HepG2 (cell line): ENCODE results near the gene CLN6. TPM values are rescaled to one million over a fixed set of nuclear protein-coding genes. Genes with fewer than 3 reads are reported as not detected.

Source experiments
- CREM ChIP-seq, 2 experiments: sonication (generic) in 1 of 2; formaldehyde crosslinking in 1 of 2; IDR thresholded peaks; 2 replicates each; pipeline versions ENCODE4 v1.4.0 to v1.6.1; 2016 to 2020; ENCODE audit warnings: antibody characterized with exemption in 1 of 2, mild to moderate bottlenecking in 1 of 2, missing genetic modification reagents in 1 of 2
- ELF3 ChIP-seq: IDR thresholded peaks from 2 replicates; pipeline ENCODE4 v1.6.1; 2016; ENCODE audit warnings: missing genetic modification reagents, missing compliant biosample characterization
- FOXK2 ChIP-seq: fragments of 450-650 bp; IDR thresholded peaks from 2 replicates; pipeline ENCODE4 v1.6.1; 2016
- GABPA ChIP-seq, 2 experiments: IDR thresholded peaks; 2 replicates each; pipeline ENCODE4 v1.6.1; 2011 to 2016; ENCODE audit warnings: low read depth in 2 of 2, low read length in 1 of 2, missing biosample characterization in 1 of 2, missing genetic modification characterization in 1 of 2
- GATAD1 ChIP-seq: IDR thresholded peaks from 2 replicates; pipeline ENCODE4 v1.6.1; 2016; ENCODE audit warnings: missing genetic modification reagents, missing compliant biosample characterization
- KDM2A ChIP-seq: sonication (generic); formaldehyde crosslinking; IDR thresholded peaks from 2 replicates; pipeline ENCODE4 v1.4.0; 2020; ENCODE audit warnings: low read depth, missing genetic modification reagents, borderline replicate concordance
- NFE2L1 ChIP-seq: sonication (generic); formaldehyde crosslinking; IDR thresholded peaks from 2 replicates; pipeline ENCODE4 v1.4.0; 2020; ENCODE audit warnings: missing genetic modification reagents, mild to moderate bottlenecking, borderline replicate concordance
- RBM22 ChIP-seq: fragments of 200-400 bp; formaldehyde crosslinking; optimal IDR thresholded peaks from 2 replicates; pipeline ENCODE3; 2017; ENCODE audit warnings: mild to moderate bottlenecking, low read length, moderate library complexity
- SRY ChIP-seq: sonication (generic); formaldehyde crosslinking; IDR thresholded peaks from 2 replicates; pipeline ENCODE4 v1.8.0; 2022; ENCODE audit warnings: mild to moderate bottlenecking, missing genetic modification reagents
- TBX3 ChIP-seq: fragments of 450-650 bp; IDR thresholded peaks from 2 replicates; pipeline ENCODE4 v1.6.1; 2017; ENCODE audit warnings: antibody characterized with exemption, mild to moderate bottlenecking, inconsistent platforms, borderline replicate concordance
- TCF7 ChIP-seq: sonication (generic); IDR thresholded peaks from 2 replicates; pipeline ENCODE4 v1.6.1; 2016; ENCODE audit warnings: antibody characterized with exemption, low read depth
- THAP11 ChIP-seq: IDR thresholded peaks from 2 replicates; pipeline ENCODE4 v1.6.1; 2016; ENCODE audit warnings: missing biosample characterization, missing genetic modification reagents
- ZBTB3 ChIP-seq: sonication (generic); formaldehyde crosslinking; IDR thresholded peaks from 2 replicates; pipeline ENCODE4 v1.4.0; 2020; ENCODE audit warnings: low read depth, mild to moderate bottlenecking, moderate library complexity, missing genetic modification reagents, borderline replicate concordance
- ZMYM2 ChIP-seq: sonication (generic); formaldehyde crosslinking; IDR thresholded peaks from 2 replicates; pipeline ENCODE4 v1.8.0; 2022; ENCODE audit warnings: mild to moderate bottlenecking, missing genetic modification reagents
- ZNF333 ChIP-seq: sonication (generic); formaldehyde crosslinking; IDR thresholded peaks from 2 replicates; pipeline ENCODE4 v1.4.0; 2020; ENCODE audit warnings: mild to moderate bottlenecking, missing genetic modification reagents, borderline replicate concordance
- ZNF562 ChIP-seq: sonication (generic); formaldehyde crosslinking; IDR thresholded peaks from 2 replicates; pipeline ENCODE4 v1.8.0; 2022; ENCODE audit warnings: missing genetic modification reagents, borderline replicate concordance
- ZNF660 ChIP-seq: sonication (generic); formaldehyde crosslinking; IDR thresholded peaks from 2 replicates; pipeline ENCODE4 v1.5.1; 2020; ENCODE audit warnings: mild to moderate bottlenecking, low read depth, missing genetic modification reagents, borderline replicate concordance
- ZNF781 ChIP-seq: sonication (generic); formaldehyde crosslinking; IDR thresholded peaks from 2 replicates; pipeline ENCODE4 v1.5.1; 2020; ENCODE audit warnings: borderline replicate concordance, mild to moderate bottlenecking, missing genetic modification reagents; ENCODE audit errors: not compliant biosample characterization
- polyA plus RNA-seq, 8 experiments: library from polyadenylated mRNA; depleted of rRNA in 3 of 8; stranded (reverse) in 7 of 8; unstranded in 1 of 8; fragments of >200 nt; fragmentation: Illumina TruSeq in 4 of 8; extraction: Trizol in 4 of 8; gene quantifications; 2 replicates each; pipeline versions ENCODE4 v1.2.1 to v1.2.3, GENCODE V29; 2011 to 2016; ENCODE audit warnings: low read depth in 4 of 8, missing spikeins in 1 of 8, mixed read lengths in 1 of 8; ENCODE audit not compliant: insufficient read depth in 1 of 8
- total RNA-seq, 5 experiments: library from RNA; depleted of rRNA; stranded (reverse); fragments of >200 nt; fragmentation: Illumina TruSeq; extraction: Trizol; gene quantifications; 2 replicates each; pipeline ENCODE4 v1.2.3, GENCODE V29; 2016; ENCODE audit warnings: low read depth in 1 of 5
- TF ChIP-seq, protein P1 (sequence below): sonication (generic); formaldehyde crosslinking; IDR thresholded peaks from 2 replicates; pipeline ENCODE4 v1.4.0; 2020; ENCODE audit warnings: mild to moderate bottlenecking, missing genetic modification reagents, borderline replicate concordance
- TF ChIP-seq, protein P2 (sequence below): sonication (generic); formaldehyde crosslinking; IDR thresholded peaks from 2 replicates; pipeline ENCODE4 v1.5.0; 2020; ENCODE audit warnings: mild to moderate bottlenecking, missing genetic modification reagents
- TF ChIP-seq, protein P3 (sequence below): IDR thresholded peaks from 2 replicates; pipeline ENCODE4 v1.4.0; 2020; ENCODE audit warnings: mild to moderate bottlenecking, missing genetic modification reagents
- TF ChIP-seq, protein P4 (sequence below): sonication (generic); formaldehyde crosslinking; IDR thresholded peaks from 2 replicates; pipeline ENCODE4 v1.4.0; 2020; ENCODE audit warnings: mild to moderate bottlenecking, low read depth, missing genetic modification reagents

CLN6 gene
- total and polyA plus RNA-seq, 2 of the 13 experiments (the other 11 are each of a cell fraction or from before 2014, with no cell fraction given), result 24.9 to 27.1 TPM

DNA sequence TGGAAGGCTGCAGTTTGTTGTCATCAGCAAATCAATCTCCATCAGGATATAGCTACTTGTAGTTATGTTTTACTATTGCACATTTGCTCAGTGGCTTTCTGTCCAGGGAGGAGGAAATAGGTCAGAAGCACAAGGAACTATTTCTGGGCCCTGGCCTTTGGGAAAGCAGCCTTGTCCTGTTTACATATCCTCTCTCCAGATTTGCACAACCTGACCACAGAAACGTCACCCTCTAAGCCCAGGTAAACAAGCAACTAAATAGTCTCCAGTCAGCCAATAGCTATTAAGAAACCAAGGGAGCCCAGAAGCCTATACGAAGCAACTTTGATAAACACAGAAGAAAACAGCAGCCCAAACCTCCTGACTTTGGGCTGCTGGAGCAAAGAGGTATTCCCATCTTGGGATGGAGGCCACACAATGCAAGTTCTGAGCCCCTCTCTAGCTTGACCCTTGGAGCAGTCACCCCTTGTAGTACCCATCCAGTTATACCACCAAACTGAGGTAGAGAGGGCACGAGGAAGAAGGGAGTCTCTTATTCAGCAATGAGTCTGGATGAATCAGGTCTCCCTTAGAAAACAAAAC is 45.7 kb upstream of the CLN6 start (continued):
- TF ChIP-seq, protein P1, sequence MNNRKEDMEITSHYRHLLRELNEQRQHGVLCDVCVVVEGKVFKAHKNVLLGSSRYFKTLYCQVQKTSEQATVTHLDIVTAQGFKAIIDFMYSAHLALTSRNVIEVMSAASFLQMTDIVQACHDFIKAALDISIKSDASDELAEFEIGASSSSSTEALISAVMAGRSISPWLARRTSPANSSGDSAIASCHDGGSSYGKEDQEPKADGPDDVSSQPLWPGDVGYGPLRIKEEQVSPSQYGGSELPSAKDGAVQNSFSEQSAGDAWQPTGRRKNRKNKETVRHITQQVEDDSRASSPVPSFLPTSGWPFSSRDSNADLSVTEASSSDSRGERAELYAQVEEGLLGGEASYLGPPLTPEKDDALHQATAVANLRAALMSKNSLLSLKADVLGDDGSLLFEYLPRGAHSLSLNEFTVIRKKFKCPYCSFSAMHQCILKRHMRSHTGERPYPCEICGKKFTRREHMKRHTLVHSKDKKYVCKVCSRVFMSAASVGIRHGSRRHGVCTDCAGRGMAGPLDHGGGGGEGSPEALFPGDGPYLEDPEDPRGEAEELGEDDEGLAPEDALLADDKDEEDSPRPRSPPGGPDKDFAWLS (CRISPR knock-in tag), result no peak
- TF ChIP-seq ZBTB3 (CRISPR knock-in tag) (no peak), TCF7 (no peak), ZNF333 (CRISPR knock-in tag) (no peak), ZMYM2 (CRISPR knock-in tag) (no peak), SRY (CRISPR knock-in tag) (no peak), ZNF562 (CRISPR knock-in tag) (no peak), THAP11 (CRISPR knock-in tag) (0 out of 2 replicates have a peak, but pooled peaks have one; percentile 28), GATAD1 (CRISPR knock-in tag) (peak; percentile 28; the same call in 1 of the 2 replicates), ZNF660 (CRISPR knock-in tag) (no peak), ELF3 (CRISPR knock-in tag) (peak; percentile 87), GABPA (IDR thresholded peaks at IDR 0.05; ENCODE audit: low read depth, low read length) (no peak), GABPA (CRISPR knock-in tag; IDR thresholded peaks at IDR 0.05; ENCODE audit: low read depth) (peak; percentile 33), TBX3 (no peak), CREM (IDR thresholded peaks at IDR 0.05) (peak; percentile 65; the same call in 1 of the 2 replicates), CREM (CRISPR knock-in tag; IDR thresholded peaks at IDR 0.05) (no peak), RBM22 (no peak), FOXK2 (peak; percentile 85), KDM2A (no peak), NFE2L1 (CRISPR knock-in tag) (no peak), ZNF781 (CRISPR knock-in tag) (no peak)
- TF ChIP-seq, protein P2, sequence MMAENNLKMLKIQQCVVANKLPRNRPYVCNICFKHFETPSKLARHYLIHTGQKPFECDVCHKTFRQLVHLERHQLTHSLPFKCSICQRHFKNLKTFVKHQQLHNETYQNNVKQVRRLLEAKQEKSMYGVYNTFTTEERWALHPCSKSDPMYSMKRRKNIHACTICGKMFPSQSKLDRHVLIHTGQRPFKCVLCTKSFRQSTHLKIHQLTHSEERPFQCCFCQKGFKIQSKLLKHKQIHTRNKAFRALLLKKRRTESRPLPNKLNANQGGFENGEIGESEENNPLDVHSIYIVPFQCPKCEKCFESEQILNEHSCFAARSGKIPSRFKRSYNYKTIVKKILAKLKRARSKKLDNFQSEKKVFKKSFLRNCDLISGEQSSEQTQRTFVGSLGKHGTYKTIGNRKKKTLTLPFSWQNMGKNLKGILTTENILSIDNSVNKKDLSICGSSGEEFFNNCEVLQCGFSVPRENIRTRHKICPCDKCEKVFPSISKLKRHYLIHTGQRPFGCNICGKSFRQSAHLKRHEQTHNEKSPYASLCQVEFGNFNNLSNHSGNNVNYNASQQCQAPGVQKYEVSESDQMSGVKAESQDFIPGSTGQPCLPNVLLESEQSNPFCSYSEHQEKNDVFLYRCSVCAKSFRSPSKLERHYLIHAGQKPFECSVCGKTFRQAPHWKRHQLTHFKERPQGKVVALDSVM (CRISPR knock-in tag), result no peak
- TF ChIP-seq, protein P3, sequence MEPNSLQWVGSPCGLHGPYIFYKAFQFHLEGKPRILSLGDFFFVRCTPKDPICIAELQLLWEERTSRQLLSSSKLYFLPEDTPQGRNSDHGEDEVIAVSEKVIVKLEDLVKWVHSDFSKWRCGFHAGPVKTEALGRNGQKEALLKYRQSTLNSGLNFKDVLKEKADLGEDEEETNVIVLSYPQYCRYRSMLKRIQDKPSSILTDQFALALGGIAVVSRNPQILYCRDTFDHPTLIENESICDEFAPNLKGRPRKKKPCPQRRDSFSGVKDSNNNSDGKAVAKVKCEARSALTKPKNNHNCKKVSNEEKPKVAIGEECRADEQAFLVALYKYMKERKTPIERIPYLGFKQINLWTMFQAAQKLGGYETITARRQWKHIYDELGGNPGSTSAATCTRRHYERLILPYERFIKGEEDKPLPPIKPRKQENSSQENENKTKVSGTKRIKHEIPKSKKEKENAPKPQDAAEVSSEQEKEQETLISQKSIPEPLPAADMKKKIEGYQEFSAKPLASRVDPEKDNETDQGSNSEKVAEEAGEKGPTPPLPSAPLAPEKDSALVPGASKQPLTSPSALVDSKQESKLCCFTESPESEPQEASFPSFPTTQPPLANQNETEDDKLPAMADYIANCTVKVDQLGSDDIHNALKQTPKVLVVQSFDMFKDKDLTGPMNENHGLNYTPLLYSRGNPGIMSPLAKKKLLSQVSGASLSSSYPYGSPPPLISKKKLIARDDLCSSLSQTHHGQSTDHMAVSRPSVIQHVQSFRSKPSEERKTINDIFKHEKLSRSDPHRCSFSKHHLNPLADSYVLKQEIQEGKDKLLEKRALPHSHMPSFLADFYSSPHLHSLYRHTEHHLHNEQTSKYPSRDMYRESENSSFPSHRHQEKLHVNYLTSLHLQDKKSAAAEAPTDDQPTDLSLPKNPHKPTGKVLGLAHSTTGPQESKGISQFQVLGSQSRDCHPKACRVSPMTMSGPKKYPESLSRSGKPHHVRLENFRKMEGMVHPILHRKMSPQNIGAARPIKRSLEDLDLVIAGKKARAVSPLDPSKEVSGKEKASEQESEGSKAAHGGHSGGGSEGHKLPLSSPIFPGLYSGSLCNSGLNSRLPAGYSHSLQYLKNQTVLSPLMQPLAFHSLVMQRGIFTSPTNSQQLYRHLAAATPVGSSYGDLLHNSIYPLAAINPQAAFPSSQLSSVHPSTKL (CRISPR knock-in tag), result peak; percentile 69
- TF ChIP-seq, protein P4, sequence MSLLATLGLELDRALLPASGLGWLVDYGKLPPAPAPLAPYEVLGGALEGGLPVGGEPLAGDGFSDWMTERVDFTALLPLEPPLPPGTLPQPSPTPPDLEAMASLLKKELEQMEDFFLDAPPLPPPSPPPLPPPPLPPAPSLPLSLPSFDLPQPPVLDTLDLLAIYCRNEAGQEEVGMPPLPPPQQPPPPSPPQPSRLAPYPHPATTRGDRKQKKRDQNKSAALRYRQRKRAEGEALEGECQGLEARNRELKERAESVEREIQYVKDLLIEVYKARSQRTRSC (CRISPR knock-in tag), result no peak
